NCI-H1694 treated with DMSO at 0.1 percent for 48 hours (cell line): ENCODE data around the gene PRRG3.

ENCODE experiments used
- DNase-seq: peaks from one replicate; lab custom pipeline; 2025; lab: John Stamatoyannopoulos, UW

Gene PRRG3

GRCh38 chrX:151743651-151744470, 48.6 kb downstream of the PRRG3 start:
- no peak for DNase-seq

- DNase-seq, result no peak
These were observed 50.4 kb downstream of the PRRG3 start for GRCh38 chrX:151745651-151746050.

- DNase-seq, result no peak
These were observed 51.2 kb downstream of the PRRG3 start for GRCh38 chrX:151746502-151746901.

- no peak for DNase-seq
These were observed 55.3 kb downstream of the PRRG3 start for GRCh38 chrX:151750511-151750910.

- DNase-seq, result no peak
These were observed 57.6 kb downstream of the PRRG3 start for GRCh38 chrX:151752847-151753246.

- peak; percentile 12 for DNase-seq
These were observed 58.2 kb downstream of the PRRG3 start for GRCh38 chrX:151753313-151754046.

GRCh38 chrX:151754047-151754429, 58.8 kb downstream of the PRRG3 start:
- DNase-seq, result no peak

GRCh38 chrX:151754641-151755215, 59.5 kb downstream of the PRRG3 start:
- no peak for DNase-seq
